ENCODE data around the gene TCEAL7. TPM values are rescaled to one million over a fixed set of nuclear protein-coding genes. Genes with fewer than 3 reads are reported as not detected.

Gene TCEAL7
- total and polyA plus RNA-seq, 2 of the 4 experiments (the other 2 are of a cell fraction) = 6.5 to 15.4 TPM

- Histone ChIP-seq H3K9me1 (ENCODE audit: insufficient read depth, low read length) (no peaks in the 10 kb centered on the region; the same call in 1 of the 2 replicates), H3K56ac (ENCODE audit: extremely low read depth, insufficient read depth, low read length) (no peak overlapping the region), H4K91ac (ENCODE audit: insufficient read depth, low read depth, low read length) (no peak overlapping the region), H3K4me1 (ENCODE audit: control insufficient read depth, insufficient read depth, low read length) (peaks cover 5% of the 10 kb centered on the region; the same call in 1 of the 2 replicates), H3K14ac (replicated peaks; ENCODE audit: low read depth, low read length) (no peak overlapping the region), H3K4me2 (ENCODE audit: low read depth, low read length) (peak overlapping the region; percentile 84), H2BK120ac (ENCODE audit: low read depth, low read length) (no peak overlapping the region), H4K8ac (ENCODE audit: low read depth in 2 of 2, low read length in 2 of 2) (no peak overlapping the region), H3K79me1 (ENCODE audit: low read depth in 1 of 2, low read length in 2 of 2) (0 out of 4 replicates have a peak, but pooled peaks cover 0 to 6% of the 10 kb centered on the region in 2 experiments), H3K27ac (ENCODE audit: insufficient read depth, low read length) (no peak overlapping the region), H3K9me3 (ENCODE audit: control insufficient read depth, insufficient read depth, low read length) (no peaks in the 10 kb centered on the region), H2AFZ (replicated peaks; ENCODE audit: low read length, poor library complexity) (no peak overlapping the region), H3K27me3 (ENCODE audit: control insufficient read depth, insufficient read depth, low read length) (no peaks in the 10 kb centered on the region), H2BK15ac (ENCODE audit: low read depth, low read length) (no peak overlapping the region), H2BK20ac (ENCODE audit: low read depth, low read length) (no peak overlapping the region), H3K4me3 (ENCODE audit: insufficient read depth, low read depth, low read length) (peak overlapping the region; percentile 94), H3K36me3 (ENCODE audit: control insufficient read depth, insufficient read depth, low read length) (peaks cover 2% of the 10 kb centered on the region; the same call in 1 of the 2 replicates), H3K4ac (ENCODE audit: low read depth, low read length) (no peak overlapping the region), H2BK5ac (ENCODE audit: low read depth, low read length, poor library complexity, severe bottlenecking) (no peak overlapping the region), H4K5ac (ENCODE audit: low read depth, low read length) (no peak overlapping the region), H2AK9ac (replicated peaks; ENCODE audit: low read depth, low read length, poor library complexity) (no peak overlapping the region), H2AK5ac (ENCODE audit: low read depth, low read length) (no peak overlapping the region), H3K18ac (ENCODE audit: low read depth, low read length) (no peak overlapping the region), H3K9ac (ENCODE audit: low read depth, low read length) (no peak overlapping the region), H3K23ac (ENCODE audit: low read depth, low read length) (no peak overlapping the region), H4K20me1 (ENCODE audit: insufficient read depth, low read length) (no peaks in the 10 kb centered on the region)
- TF ChIP-seq SMC3 (IDR thresholded peaks at IDR 0.05; ENCODE audit: low read depth, low read length) (no peak), MAFK (IDR thresholded peaks at IDR 0.05; ENCODE audit: low read depth, low read length) (no peak), NFE2L2 (IDR thresholded peaks at IDR 0.05; ENCODE audit: low read depth, low read length) (no peak), RAD21 (IDR thresholded peaks at IDR 0.05; ENCODE audit: low read length) (no peak), FOS (IDR thresholded peaks at IDR 0.05; ENCODE audit: low read depth, low read length) (no peak), RCOR1 (IDR thresholded peaks at IDR 0.05; ENCODE audit: insufficient replicate concordance, low read length) (no peak), CTCF (conservative IDR thresholded peaks at IDR 0.05; ENCODE audit: low read depth, low read length) (no peak), POLR2A (IDR thresholded peaks at IDR 0.05; ENCODE audit: low read depth, low read length) (no peak), CHD1 (IDR thresholded peaks at IDR 0.05; ENCODE audit: low read depth, low read length) (no peak), BHLHE40 (IDR thresholded peaks at IDR 0.05; ENCODE audit: low read depth, low read length) (no peak), CEBPB (IDR thresholded peaks at IDR 0.05; ENCODE audit: low read depth, low read length) (no peak)
- in situ Hi-C loops (cut with MboI; ENCODE audit: low sequenced_read_pairs) = no loop called here
- ChIA-PET CTCF (no interaction called here), POLR2A (ENCODE audit: unreplicated experiment) (interaction anchor here (2.6 kb wide), 1 partner anchor 10 kb away, joined by 15 read pairs; no protein-coding TSS in a partner anchor)
- DNase-seq (no peak), ATAC-seq (ENCODE audit: low read depth) (no peak)
- intact Hi-C loops (cut with micrococcal nuclease) = loop anchor here (5.0 kb wide), 1 partner anchor 104 kb away; no protein-coding TSS in a partner anchor
- no CpG with 5 or more reads among the region's 2 CpGs for WGBS, 2 experiments (ENCODE audit: extremely low coverage in 2 of 2, insufficient read length in 1 of 2)
- dilution Hi-C loops (cut with HindIII; ENCODE audit: low sequenced_read_pairs, unreplicated experiment) = no loop called here
- BruUV-seq (replicated peaks) = TSS peak; percentile 100
Measured at GRCh38 chrX:103357871-103358270, 27.8 kb downstream of the TCEAL7 start.

Data from IMR-90 (cell line).